GM21528 (cell line): ENCODE measurements around the gene GNAZ.
A peak's percentile ranks its signal among the peaks of the same experiment; 100 is the strongest.
"Not testable (repeated sequence)": the region's sequence is repeated elsewhere in the genome, so short reads cannot be mapped to it uniquely, and the experiment has no call there.

Experiments
- ATAC-seq: cut with Tn5 transposase; IDR thresholded peaks from one replicate; pipeline ENCODE4 v1.9.1; 2021; ENCODE audit warnings: mild to moderate bottlenecking, moderate library complexity; ENCODE audit not compliant: unreplicated experiment, low FRiP score

GNAZ gene

DNA sequence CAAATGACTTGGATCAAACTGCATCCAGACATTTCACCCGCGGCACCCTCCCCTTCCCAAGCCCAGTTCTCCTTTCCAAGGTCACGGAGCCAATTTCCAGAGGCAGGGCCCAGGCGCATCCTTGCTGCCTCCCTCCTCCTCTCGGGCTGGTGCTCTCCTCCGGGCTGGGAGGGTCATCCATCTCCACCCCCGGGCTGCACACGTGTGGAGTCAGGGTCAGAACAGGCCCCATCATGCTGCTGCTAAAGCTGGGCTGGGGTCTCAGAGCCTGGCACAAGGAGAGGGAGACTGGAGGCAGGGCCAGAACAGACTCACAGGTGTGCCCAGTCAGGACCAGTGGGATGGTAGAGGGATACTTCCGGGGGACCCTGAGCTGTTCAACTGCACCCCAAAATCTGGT lies 57.5 kb downstream of the GNAZ start:
- no peak for ATAC-seq

GRCh38 chr22:23128269-23129108 lies 58.2 kb downstream of the GNAZ start:
- ATAC-seq: no peak

DNA sequence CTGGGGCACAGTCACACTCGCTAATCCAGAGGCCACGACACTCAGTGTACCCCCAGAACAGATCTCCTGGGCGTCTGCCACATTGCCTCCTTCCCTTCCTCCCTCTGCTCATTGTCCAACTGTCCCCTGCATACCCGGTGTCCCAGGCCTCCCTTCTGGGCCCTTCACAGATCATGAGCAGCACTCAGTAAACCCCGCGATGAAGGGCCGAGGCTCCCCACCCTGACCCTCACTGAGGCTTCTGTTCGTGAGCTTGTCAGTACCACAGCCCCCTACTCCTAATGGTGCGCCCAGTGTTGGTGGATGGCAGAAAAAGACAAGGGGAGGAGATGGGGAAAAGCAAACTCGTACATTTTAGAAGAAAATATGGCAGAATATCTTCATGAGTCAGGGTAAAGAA lies 58.8 kb downstream of the GNAZ start:
- ATAC-seq: no peak

GRCh38 chr22:23130697-23131096 lies 60.4 kb downstream of the GNAZ start:
- no peak for ATAC-seq

GRCh38 chr22:23131931-23132330 lies 61.6 kb downstream of the GNAZ start:
- no peak for ATAC-seq

DNA sequence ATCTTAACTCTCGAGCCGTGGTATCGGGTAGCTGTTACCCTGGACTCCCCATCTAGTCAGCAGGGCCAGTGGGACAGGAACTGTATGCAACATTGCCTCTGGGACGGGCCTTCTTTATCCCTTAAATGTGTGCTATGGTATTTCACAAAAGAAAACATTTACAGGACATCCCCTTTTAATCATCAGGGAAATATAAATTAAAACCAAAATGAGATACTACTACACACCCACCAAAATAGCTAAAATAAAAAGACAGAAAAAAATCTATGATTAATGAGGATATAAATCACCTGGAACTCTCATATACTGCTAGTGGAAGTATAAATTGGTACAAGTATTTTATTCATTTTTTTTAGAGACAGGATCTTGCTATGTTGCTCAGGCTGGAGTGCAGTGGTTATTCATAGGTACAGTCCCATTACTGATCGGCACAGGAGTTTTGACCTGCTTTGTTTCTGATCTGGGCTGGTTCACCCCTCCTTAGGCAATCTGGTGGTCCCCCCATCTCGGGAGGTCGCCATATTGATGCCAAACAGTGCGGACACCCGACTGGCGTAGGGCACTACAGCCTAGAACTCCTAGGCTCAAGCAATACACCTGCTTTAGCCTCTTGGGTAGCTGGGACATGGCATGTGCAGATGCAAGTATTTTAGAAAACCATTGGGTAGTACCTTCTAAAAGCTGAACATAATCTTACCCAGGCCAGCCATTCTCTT lies 62.2 kb downstream of the GNAZ start:
- ATAC-seq: no peak

- ATAC-seq: no peak
These were observed 63.6 kb downstream of the GNAZ start for GRCh38 chr22:23133922-23134321.

DNA sequence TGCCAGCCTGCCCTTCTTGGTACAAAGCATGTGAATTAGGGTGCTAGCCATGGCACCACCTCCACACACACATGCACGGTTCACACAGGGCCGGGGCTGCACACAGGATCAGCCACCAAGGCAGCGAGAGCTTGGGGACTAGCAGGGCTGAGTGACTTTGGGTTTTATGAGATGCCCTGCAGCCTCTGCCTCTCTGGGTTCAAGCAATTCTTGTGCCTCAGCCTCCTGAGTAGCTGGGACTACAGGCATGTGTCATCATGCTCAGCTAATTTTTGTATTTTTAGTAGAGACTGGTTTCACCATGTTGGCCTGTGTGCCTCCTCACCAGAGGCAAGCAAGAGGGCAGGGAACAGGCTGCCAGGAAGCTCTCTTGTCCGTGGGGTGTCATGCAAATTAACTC lies 66.7 kb downstream of the GNAZ start:
- ATAC-seq: not testable (repeated sequence)

- no peak for ATAC-seq
These were observed 67.1 kb downstream of the GNAZ start for GRCh38 chr22:23137468-23137867.

- peak; percentile 48 for ATAC-seq
These were observed 67.7 kb downstream of the GNAZ start for GRCh38 chr22:23137905-23138561.

DNA sequence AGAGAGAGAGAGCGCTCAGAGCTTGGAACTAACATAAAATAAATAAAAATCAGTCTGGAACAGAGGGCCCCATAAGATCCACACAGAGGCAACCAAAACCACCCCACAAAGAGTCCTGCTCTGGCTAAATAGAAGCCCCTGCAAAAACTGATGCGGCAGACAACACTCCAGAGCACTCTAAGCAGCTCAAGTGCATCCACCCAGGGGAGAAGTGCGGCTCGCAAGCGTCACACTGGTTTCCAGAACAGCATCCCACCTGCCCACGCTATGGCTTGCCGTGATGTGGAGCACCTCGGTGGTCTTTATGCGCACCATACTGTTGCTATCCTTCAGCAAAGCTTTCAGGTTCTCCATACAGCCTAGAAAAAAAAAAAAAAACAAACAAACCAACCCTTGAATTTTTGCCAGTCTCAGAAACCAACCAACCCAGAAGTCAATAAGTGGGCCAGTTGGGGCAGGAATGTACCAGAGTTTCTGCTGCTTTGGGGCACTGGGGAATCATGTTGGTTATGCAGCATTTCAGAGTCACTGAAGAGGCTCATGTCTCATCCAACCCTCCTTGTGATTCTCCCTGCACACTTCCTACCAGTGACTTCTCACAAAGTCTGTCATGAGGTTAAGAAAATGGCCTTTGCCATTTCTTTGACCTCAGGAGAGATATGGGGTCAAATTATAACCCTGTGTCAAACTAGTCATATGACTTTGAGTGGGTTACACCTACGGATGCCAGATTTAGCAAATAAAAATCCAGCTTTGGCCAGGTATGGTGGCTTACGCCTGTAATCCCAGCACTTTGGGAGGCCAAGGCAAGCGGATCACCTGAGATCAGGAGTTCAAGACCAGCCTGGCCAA lies 68.5 kb downstream of the GNAZ start:
- ATAC-seq: no peak

DNA sequence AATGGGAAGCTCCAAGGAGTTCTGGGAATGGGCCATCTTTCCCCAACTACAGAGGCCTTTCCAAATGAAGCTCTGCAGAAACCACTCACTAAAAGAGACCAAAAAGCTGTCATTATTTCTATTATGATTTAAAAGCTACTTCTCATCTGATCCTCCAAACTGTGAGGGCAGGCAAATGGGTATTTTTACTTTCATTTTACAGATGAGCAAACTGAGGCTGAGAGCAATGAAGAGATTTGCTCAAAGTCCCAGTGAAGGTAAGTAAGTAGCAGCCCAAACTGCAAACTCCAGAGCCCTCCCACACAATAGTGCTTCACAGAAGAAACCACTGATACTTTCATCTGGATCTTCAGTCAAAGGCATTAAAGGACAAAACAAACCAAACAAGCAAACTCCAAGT lies 70.1 kb downstream of the GNAZ start:
- ATAC-seq: no peak

GRCh38 chr22:23142546-23143105 lies 72.3 kb downstream of the GNAZ start:
- ATAC-seq: no peak

- no peak for ATAC-seq
These were observed 72.8 kb downstream of the GNAZ start for GRCh38 chr22:23143119-23143518.

GRCh38 chr22:23144432-23144831 lies 74.1 kb downstream of the GNAZ start:
- no peak for ATAC-seq

DNA sequence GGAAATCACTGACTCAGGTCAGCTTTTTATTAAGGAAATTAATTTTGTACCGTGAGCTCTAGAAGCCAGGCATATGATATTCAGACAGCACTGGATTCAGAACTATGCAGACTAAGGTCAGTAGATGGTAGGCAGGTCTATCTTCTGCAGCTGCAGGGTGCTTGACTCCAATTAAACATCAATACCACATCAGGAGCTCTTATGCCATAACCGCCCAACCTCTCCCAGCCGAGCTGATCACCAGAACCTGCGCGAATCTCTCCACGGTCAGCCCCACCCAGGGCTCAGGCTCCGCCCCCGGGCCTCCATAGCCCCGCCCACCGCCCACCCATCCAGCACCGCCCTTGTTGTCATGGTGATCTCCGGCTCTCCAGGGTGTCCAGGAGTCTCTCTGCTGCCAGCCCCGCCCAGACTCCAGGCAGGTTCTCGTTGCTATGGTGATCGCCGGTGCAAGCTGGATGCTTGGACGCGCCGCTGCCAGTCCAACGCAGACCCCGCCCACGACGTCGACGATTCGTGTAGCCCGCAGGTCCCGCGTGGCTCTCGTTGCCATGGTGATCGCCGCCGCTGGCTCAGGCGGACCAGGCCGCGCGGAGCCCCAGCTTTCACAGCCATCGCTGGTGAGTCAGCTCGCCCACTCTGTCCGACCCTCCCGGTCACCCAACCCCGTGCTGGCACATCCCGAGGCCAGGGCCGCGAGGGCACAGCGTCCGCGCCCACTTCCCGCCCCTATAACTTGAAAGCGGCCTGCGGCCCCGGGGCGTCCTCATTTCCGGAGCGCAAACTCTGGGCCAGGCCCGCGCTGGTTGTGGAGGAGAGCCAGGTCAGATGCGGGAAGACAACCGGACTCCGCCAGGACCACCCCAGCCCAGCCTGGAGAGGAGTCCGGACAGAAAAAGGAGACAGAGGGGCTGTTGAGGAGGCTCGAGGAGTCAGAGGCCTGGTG lies 74.9 kb downstream of the GNAZ start, which contains the start of gene RAB36:
TSS of gene RAB36 (plus strand) at position 546 of the 946 bp plus-strand sequence. CDS start 1,140 bp downstream, outside the sequence.
- no peak for ATAC-seq

- no peak for ATAC-seq
These were observed 75.7 kb downstream of the GNAZ start for GRCh38 chr22:23145878-23146470.

DNA sequence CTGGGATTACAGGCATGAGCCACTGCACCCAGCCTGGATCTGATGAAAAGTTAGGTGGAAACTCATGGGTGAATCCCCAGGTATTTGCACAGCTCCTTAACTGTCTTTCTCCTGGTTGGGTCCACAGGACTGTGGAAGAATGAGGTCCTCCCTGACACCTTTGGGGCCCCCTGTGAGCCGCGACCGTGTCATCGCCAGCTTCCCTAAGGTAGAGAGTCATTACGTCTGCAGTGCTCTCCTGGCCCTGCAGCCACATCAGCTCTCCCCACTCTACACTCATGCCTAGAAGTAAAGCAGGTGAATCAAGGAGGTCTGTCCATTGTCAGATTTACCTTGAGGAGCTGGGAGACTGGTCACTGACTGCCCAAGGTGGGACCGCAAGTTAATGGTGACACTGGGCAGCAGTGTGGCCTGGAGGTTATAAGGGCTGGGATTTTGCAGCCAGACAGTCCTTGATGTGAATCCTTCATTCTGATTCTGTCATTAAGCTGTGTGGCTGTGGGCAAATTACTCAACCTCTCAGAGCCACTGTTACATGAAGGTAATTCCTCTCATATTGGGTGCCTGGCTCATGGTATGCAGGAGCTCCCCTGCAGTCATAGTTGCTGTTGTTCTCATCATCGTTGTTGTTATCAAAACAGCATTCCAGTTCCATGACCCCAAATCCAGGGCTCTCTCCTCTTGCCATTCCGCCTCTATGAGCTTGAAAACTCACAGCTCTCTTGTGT lies 76.3 kb downstream of the GNAZ start:
- ATAC-seq: no peak
